Stimulated activated CD8-positive, alpha-beta memory T cell treated with anti-CD3 and anti-CD28 coated beads, Interleukin-15, amount 100 ng/mL, for 48 hours (primary cell): Measurements from ENCODE around the gene TBL1XR1.

ENCODE experiments used
- DNase-seq, 2 donors: peaks; one replicate each; pipeline ENCODE4 v3.0.0-alpha.2; 2020; ENCODE audit warnings: low read depth in 2 of 2

Gene TBL1XR1

GRCh38 chr3:177109688-177110330 is 87.5 kb downstream of the TBL1XR1 start:
- DNase-seq = no peak

- DNase-seq = no peak
Observed at GRCh38 chr3:177108648-177109047, 88.6 kb downstream of the TBL1XR1 start.

GRCh38 chr3:177107461-177108239 is 89.6 kb downstream of the TBL1XR1 start:
- no peak for DNase-seq

DNA sequence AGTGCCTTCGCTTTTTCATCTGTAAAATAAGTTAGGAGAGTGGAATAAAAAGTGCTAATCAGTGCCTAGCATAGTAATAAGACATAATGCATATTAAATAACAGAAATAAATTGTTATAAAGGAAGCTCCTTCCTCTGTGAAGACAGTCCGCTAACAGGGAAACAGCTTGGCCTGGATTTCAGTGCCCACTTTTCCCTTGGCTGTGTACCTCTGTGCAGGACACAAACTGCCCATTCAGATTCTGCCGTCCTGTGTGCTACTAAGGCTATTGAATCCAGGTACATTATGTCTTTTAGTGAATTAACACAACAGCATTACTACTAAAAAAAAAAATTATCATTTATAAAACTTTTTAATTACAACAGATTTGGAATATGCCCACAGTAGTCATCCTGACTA is 90.7 kb downstream of the TBL1XR1 start:
- no peak for DNase-seq

DNA sequence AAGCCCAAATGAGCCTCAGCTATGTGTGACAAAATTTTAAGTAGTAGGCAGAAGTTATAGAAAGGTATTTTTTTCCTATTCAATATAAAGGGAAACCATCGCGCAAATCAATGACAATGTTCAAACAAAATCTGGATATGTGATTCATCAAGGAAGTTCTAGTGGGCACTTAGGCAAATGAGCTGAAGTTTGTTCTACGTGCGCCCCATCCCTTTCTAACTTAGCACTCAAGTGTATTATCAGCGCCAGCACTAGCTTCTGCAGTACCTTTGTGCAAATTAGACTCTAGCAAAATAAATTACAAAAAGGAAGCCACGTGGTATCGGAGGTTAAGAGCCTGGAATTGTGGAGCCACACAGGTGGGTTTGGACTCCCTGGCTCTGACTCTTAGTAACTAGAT is 91.1 kb downstream of the TBL1XR1 start:
- DNase-seq = no peak

GRCh38 chr3:177105623-177106022 is 91.7 kb downstream of the TBL1XR1 start:
- no peak for DNase-seq

- no peak for DNase-seq
Observed at GRCh38 chr3:177104299-177104992, 92.8 kb downstream of the TBL1XR1 start.

GRCh38 chr3:177102553-177102952 is 94.7 kb downstream of the TBL1XR1 start:
- no peak for DNase-seq

DNA sequence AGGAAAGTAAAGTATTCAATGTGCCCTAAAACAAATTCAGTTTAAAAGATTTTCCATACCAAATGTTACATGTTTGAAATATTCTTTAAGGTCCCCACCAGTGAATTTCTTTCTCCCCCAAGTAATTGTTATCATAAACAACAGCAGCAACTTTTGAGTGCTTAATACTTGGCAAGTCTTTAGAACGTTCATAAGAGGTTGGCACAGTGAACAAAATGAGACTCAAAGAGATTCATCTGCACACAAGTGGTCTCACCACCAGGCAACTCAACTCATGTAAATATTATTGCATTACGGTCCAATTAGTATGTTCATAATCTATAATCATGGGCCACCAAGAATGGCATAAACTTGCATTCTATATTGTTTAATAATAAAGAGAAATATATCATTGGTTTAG is 98.7 kb downstream of the TBL1XR1 start:
- no peak for DNase-seq

DNA sequence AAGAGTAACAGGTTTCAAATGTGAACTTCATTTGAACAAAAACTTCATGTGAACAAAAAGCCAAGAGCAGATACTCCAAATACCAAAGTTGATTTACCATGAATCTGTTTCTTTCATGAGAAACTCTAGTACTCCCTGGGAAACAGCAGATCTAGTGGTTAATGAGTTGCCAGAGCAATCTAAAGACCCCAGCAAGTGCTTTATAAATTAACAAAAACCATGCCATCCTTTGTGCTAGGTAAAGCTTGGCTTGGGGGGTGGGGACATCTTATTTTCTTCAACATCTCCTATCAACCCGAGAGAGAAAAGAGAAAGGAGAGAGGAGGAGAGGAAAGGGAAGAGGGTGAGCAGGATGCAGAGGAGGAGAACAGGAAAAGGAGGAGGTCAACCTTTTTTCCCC is 100.7 kb downstream of the TBL1XR1 start:
- no peak for DNase-seq

- no peak for DNase-seq
Observed at GRCh38 chr3:177093966-177094365, 103.3 kb downstream of the TBL1XR1 start.

DNA sequence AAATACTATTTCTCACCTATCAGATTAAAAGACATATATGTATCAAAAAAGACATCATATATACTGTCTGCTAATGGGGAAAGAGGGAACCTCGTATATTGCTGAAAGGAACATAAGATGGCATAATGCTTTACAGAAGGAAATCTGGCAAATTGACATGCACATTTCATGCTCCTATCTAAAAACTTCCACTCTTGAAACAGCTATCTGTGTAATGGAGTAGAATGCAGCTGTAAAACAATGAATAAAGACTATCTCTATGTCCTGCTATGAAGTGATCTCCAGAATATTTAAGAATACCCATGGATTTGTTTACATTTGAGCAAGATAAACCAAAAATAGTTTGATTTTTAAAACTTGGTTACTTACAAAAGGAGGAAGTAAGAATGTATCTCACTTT is 107.4 kb downstream of the TBL1XR1 start:
- no peak for DNase-seq

GRCh38 chr3:177089110-177089509 is 108.2 kb downstream of the TBL1XR1 start:
- no peak for DNase-seq

DNA sequence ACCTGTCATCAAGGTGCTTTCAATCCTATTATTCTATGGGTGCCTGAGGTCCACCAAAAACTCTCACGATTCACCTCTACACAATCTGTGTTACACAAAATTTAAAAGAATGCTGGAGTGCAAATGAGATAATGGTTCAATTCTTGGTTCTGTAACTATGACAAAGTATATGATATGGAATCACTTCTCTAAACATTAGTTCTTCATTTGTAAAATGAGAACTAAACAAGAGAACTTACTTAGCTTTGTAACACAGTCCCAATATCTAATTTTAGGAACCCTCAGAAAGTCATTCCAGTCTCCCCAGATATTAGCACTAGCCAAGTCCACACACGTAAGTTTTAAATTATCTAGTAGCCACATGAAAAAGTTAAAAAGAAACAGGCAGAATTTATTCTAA is 111.5 kb downstream of the TBL1XR1 start:
- no peak for DNase-seq

DNA sequence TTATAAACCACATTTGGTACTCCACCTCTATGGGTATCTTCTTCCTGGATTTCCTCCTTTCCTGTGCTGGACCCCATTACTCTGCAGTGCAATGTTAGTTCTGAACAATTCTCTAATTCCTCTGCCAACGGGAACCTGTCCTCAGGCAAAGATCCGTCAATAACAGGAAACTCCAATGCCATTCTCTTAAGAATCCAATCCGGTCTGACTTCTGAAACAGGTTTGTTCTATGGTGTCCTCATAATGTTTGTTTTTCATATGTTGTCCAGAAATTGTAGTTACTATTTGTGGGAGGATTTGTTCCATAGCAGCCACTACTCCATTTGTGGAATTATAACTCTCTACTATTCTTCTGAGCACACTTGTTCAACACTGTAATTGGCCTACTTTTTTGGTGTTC is 112.7 kb downstream of the TBL1XR1 start:
- DNase-seq = no peak

- DNase-seq = no peak
Observed at GRCh38 chr3:177080122-177080521, 117.2 kb downstream of the TBL1XR1 start.

GRCh38 chr3:177079684-177080083 is 117.6 kb downstream of the TBL1XR1 start:
- no peak for DNase-seq

GRCh38 chr3:177071496-177072156 is 125.7 kb downstream of the TBL1XR1 start:
- DNase-seq = no peak

DNA sequence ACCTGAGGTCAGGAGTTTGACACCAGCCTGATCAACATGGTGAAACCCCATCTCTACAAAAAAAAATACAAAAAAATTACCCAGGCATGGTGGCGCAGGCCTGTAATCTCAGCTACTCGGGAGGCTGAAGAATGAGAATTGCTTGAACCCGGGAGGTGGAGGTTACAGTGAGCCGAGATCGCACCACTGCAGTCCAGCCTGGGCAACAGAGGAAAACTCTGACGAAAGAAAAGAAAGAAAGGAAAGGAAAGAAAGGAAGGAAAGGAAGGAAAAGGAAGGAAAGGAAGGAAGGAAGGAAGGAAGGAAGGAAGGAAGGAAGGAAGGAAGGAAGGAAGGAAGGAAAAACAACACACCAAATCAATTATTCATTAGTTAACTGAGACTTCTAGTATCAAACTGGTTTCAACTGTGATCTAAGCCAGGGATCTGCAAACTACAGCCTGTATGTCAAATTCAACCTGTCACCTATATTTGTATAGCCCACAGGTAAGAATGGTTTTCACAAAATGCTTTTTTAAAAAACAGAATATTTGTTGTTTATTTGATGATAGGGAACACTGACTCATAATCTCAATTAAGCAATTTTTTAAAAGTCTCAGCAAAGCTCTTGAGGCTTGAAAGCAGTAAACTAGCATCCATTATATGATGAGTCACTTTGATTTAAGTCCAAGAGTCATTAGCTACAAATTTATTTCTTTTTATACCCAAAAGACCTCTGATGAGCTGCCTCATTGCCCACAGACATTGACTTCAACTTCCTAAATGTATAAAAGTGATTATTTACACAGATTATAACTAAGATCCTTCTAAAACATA is 127.6 kb downstream of the TBL1XR1 start:
- DNase-seq = no peak

- DNase-seq = no peak
Observed at GRCh38 chr3:177068967-177069366, 128.3 kb downstream of the TBL1XR1 start.

DNA sequence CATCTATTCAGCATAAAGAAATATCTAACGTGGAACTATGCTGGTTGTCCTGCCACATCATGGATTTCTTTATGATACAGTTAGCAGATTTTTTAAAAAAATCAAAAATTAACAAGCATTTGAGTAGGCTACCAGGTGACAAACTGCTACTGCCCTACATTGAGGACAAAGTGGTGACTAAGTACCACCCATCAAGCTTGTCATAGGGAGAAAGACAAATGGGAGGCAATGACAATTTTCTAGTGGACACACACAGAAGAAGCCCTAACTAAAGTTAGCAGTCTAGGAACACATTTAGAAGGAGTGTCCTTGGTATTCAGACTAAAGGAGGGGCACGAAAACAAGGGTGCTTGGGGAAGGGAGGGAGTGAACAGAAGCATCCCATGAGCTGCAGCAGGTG is 131.2 kb downstream of the TBL1XR1 start:
- DNase-seq = no peak
